Mesenchymal stem cell (in vitro differentiated cells and primary cell): ENCODE measurements around the gene DONSON.

Experiments used
- DNase-seq: peaks from one replicate; pipeline ENCODE4 v3.0.0-alpha.2; 2013
- H2AFZ ChIP-seq: one replicate; pipeline ENCODE4 v1.6.1; 2013; ENCODE audit warnings: low read depth, mild to moderate bottlenecking, control low read depth, inconsistent platforms, low read length, moderate library complexity
- H2AK5ac ChIP-seq: 2 replicates; pipeline ENCODE4 v1.6.1; 2013; ENCODE audit warnings: low read length, moderate library complexity, mild to moderate bottlenecking, inconsistent platforms; ENCODE audit not compliant: severe bottlenecking
- H2BK120ac ChIP-seq: one replicate; pipeline ENCODE4 v1.6.1; 2013; ENCODE audit warnings: low read depth, mild to moderate bottlenecking, inconsistent platforms, low read length, moderate library complexity
- H2BK12ac ChIP-seq, 2 experiments: one replicate each; pipeline ENCODE4 v1.6.1; 2013; ENCODE audit warnings: inconsistent platforms in 2 of 2, low read length in 2 of 2, mild to moderate bottlenecking in 2 of 2, moderate library complexity in 2 of 2, control low read depth in 1 of 2
- H2BK15ac ChIP-seq: one replicate; pipeline ENCODE4 v1.6.1; 2013; ENCODE audit warnings: mild to moderate bottlenecking, low read depth, inconsistent platforms; ENCODE audit not compliant: poor library complexity, severe bottlenecking
- H2BK5ac ChIP-seq: 2 replicates; pipeline ENCODE4 v1.6.1; 2013; ENCODE audit warnings: low read depth, mild to moderate bottlenecking, low read length, control low read depth, inconsistent platforms; ENCODE audit not compliant: poor library complexity, severe bottlenecking
- H3K14ac ChIP-seq, 2 experiments: one replicate each; pipeline ENCODE4 v1.6.1; 2013; ENCODE audit warnings: inconsistent platforms in 2 of 2, low read length in 2 of 2, control low read depth in 1 of 2, mild to moderate bottlenecking in 1 of 2, moderate library complexity in 1 of 2
- H3K18ac ChIP-seq, 2 experiments: one replicate each; pipeline ENCODE4 v1.6.1; 2013; ENCODE audit warnings: inconsistent platforms in 2 of 2, low read length in 2 of 2, control low read depth in 1 of 2, low read depth in 1 of 2, mild to moderate bottlenecking in 1 of 2
- H3K23ac ChIP-seq, 2 experiments: one replicate each; pipeline ENCODE4 v1.6.1; 2013; ENCODE audit warnings: inconsistent platforms in 2 of 2, low read length in 2 of 2, mild to moderate bottlenecking in 2 of 2, moderate library complexity in 2 of 2, control low read depth in 1 of 2
- H3K27ac ChIP-seq: 2 replicates; pipeline ENCODE4 v1.5.1; 2013; ENCODE audit warnings: mild to moderate bottlenecking, moderate library complexity, low read length, control low read depth, inconsistent platforms; ENCODE audit not compliant: poor library complexity, severe bottlenecking
- H3K27me3 ChIP-seq, 2 experiments: 2 replicates each; pipeline versions ENCODE4 v1.6.1 to v1.7.0; 2013; ENCODE audit warnings: low read length in 2 of 2, mild to moderate bottlenecking in 2 of 2, moderate library complexity in 2 of 2, control low read depth in 1 of 2, inconsistent platforms in 1 of 2; ENCODE audit not compliant: control insufficient read depth in 1 of 2, insufficient read depth in 1 of 2
- H3K36me3 ChIP-seq, 2 experiments: 2 replicates each; pipeline versions ENCODE4 v1.6.1 to v1.7.0; 2013; ENCODE audit warnings: low read length in 2 of 2, control low read depth in 1 of 2, inconsistent platforms in 1 of 2, low read depth in 1 of 2, mild to moderate bottlenecking in 1 of 2; ENCODE audit not compliant: insufficient read depth in 2 of 2, control insufficient read depth in 1 of 2
- H3K4ac ChIP-seq, 2 experiments: one replicate each; pipeline ENCODE4 v1.6.1; 2013; ENCODE audit warnings: inconsistent platforms in 2 of 2, low read length in 2 of 2, mild to moderate bottlenecking in 2 of 2, moderate library complexity in 2 of 2, control low read depth in 1 of 2, low read depth in 1 of 2
- H3K4me1 ChIP-seq: 2 replicates; pipeline ENCODE4 v1.6.1; 2013; ENCODE audit warnings: low read depth, low read length, control low read depth; ENCODE audit not compliant: control insufficient read depth, insufficient read depth
- H3K4me2 ChIP-seq: 2 replicates; pipeline ENCODE4 v1.6.1; 2013; ENCODE audit warnings: low read length, mild to moderate bottlenecking, inconsistent platforms; ENCODE audit not compliant: poor library complexity, severe bottlenecking
- H3K4me3 ChIP-seq, 2 experiments: 2 replicates each; pipeline versions ENCODE4 v1.5.1 to v1.7.0; 2013; ENCODE audit warnings: low read length in 2 of 2, mild to moderate bottlenecking in 2 of 2, control low read depth in 1 of 2, low read depth in 1 of 2; ENCODE audit not compliant: insufficient read depth in 1 of 2
- H3K79me1 ChIP-seq: replicated peaks from 2 replicates; pipeline ENCODE4 v1.6.1; 2013; ENCODE audit warnings: mild to moderate bottlenecking, control low read depth, low read length, inconsistent platforms; ENCODE audit not compliant: poor library complexity, severe bottlenecking
- H3K9ac ChIP-seq: 2 replicates; pipeline ENCODE4 v1.7.0; 2013; ENCODE audit warnings: mild to moderate bottlenecking, low read length, moderate library complexity
- H3K9me3 ChIP-seq: 2 replicates; pipeline ENCODE4 v1.7.0; 2013; ENCODE audit warnings: mild to moderate bottlenecking, low read length; ENCODE audit not compliant: control insufficient read depth
- H4K8ac ChIP-seq: one replicate; pipeline ENCODE4 v1.6.1; 2013; ENCODE audit warnings: inconsistent platforms, mild to moderate bottlenecking, low read length, moderate library complexity
- H4K91ac ChIP-seq: one replicate; pipeline ENCODE4 v1.6.1; 2013; ENCODE audit warnings: mild to moderate bottlenecking, low read length, inconsistent platforms
- WGBS: methylation state at CpG from one replicate; pipeline ENCODE4 v1.1.7; 2013; ENCODE audit warnings: mixed read lengths; 5-methylcytosine and 5-hydroxymethylcytosine counted together

Gene DONSON

DNA sequence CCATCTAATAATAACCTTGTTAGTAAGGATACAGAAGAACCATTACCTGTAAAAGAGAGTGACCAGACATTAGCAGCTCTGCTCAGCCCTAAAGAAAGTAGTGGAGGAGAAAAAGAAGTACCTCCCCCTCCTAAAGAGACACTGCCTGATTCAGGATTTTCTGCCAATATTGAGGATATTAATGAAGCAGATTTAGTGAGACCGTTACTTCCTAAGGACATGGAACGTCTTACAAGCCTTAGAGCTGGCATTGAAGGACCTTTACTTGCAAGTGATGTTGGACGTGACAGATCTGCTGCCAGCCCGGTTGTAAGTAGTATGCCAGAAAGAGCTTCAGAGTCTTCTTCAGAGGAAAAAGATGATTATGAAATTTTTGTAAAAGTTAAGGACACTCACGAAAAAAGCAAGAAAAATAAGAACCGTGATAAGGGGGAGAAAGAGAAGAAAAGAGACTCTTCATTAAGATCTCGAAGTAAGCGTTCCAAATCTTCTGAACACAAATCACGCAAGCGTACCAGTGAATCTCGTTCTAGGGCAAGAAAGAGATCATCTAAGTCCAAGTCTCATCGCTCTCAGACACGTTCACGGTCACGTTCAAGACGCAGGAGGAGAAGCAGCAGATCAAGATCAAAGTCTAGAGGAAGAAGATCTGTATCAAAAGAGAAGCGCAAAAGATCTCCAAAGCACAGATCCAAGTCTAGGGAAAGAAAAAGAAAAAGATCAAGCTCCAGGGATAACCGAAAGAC lies 34.1 kb downstream of the DONSON start:
- no peak overlapping the region for H3K9ac ChIP-seq
- WGBS = 97% methylated on average over 18 of the region's 18 CpGs
- no peak overlapping the region for H3K14ac ChIP-seq
- no peaks in the 10 kb centered on the region for H3K9me3 ChIP-seq
- no peaks in the 10 kb centered on the region for H3K27me3 ChIP-seq
- H3K4me3 ChIP-seq = no peak overlapping the region
- H4K8ac ChIP-seq = no peak overlapping the region
- H2BK5ac ChIP-seq = no peak overlapping the region
- H3K36me3 ChIP-seq = peaks cover 56 to 97% of the 10 kb centered on the region in 2 experiments
- no peak overlapping the region for H2BK12ac ChIP-seq
- H4K91ac ChIP-seq = no peak overlapping the region
- no peak for DNase-seq
- no peak overlapping the region for H2BK15ac ChIP-seq
- H3K4ac ChIP-seq = no peak overlapping the region
- H3K4me2 ChIP-seq = no peak overlapping the region
- no peak overlapping the region for H3K23ac ChIP-seq
- H2AFZ ChIP-seq = no peak overlapping the region
- no peak overlapping the region for H2AK5ac ChIP-seq
- no peak overlapping the region for H2BK120ac ChIP-seq
- peaks cover 4% of the 10 kb centered on the region for H3K4me1 ChIP-seq
- no peak overlapping the region for H3K18ac ChIP-seq
- peaks cover 1% of the 10 kb centered on the region for H3K79me1 ChIP-seq
- no peak overlapping the region for H3K27ac ChIP-seq

DNA sequence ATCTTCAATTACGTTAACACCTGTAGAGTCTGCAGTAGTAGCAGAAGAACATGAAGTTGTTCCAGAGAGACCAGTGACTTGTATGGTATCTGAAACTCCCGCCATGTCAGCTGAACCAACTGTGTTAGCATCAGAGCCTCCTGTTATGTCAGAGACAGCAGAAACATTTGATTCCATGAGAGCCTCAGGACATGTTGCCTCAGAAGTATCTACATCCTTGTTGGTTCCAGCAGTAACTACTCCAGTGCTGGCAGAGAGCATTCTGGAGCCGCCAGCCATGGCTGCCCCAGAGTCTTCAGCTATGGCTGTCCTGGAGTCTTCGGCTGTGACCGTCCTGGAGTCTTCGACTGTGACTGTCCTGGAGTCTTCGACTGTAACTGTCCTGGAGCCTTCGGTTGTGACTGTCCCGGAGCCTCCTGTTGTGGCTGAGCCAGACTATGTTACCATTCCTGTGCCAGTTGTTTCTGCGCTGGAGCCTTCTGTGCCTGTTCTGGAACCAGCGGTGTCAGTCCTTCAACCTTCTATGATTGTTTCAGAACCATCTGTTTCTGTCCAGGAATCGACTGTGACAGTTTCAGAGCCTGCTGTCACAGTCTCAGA lies 35.4 kb downstream of the DONSON start:
- Histone ChIP-seq H3K4me3 (no peak overlapping the region), H2BK12ac (no peak overlapping the region), H2BK120ac (no peak overlapping the region), H3K14ac (no peak overlapping the region), H2AK5ac (no peak overlapping the region), H3K4me1 (peaks cover 4% of the 10 kb centered on the region), H2BK5ac (no peak overlapping the region), H3K9ac (no peak overlapping the region), H4K91ac (no peak overlapping the region), H3K9me3 (no peaks in the 10 kb centered on the region), H3K23ac (no peak overlapping the region), H4K8ac (no peak overlapping the region), H3K79me1 (peaks cover 1% of the 10 kb centered on the region), H3K27me3 (no peaks in the 10 kb centered on the region), H2AFZ (no peak overlapping the region), H3K4ac (no peak overlapping the region), H2BK15ac (no peak overlapping the region), H3K18ac (no peak overlapping the region), H3K36me3 (peaks cover 58 to 97% of the 10 kb centered on the region in 2 experiments), H3K4me2 (no peak overlapping the region), H3K27ac (no peak overlapping the region)
- DNase-seq = no peak
- 99% methylated on average over 12 of the region's 12 CpGs for WGBS

DNA sequence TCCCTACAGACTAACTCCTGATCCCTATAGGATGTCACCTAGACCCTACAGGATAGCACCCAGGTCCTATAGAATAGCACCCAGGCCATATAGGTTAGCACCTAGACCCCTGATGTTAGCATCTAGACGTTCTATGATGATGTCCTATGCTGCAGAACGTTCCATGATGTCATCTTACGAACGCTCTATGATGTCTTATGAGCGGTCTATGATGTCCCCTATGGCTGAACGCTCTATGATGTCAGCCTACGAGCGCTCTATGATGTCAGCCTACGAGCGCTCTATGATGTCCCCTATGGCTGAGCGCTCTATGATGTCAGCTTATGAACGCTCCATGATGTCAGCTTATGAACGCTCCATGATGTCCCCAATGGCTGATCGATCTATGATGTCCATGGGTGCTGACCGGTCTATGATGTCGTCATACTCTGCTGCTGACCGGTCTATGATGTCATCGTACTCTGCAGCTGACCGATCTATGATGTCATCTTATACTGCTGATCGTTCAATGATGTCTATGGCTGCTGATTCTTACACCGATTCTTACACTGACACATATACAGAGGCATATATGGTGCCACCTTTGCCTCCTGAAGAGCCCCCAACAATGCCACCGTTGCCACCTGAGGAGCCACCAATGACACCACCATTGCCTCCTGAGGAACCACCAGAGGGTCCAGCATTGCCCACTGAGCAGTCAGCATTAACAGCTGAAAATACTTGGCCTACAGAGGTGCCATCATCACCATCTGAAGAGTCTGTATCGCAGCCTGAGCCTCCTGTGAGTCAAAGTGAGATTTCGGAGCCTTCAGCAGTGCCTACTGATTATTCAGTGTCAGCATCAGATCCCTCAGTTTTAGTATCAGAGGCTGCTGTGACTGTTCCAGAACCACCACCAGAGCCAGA lies 36.1 kb downstream of the DONSON start:
- no peak overlapping the region for H3K18ac ChIP-seq
- H3K14ac ChIP-seq = no peak overlapping the region
- no peak overlapping the region for H4K91ac ChIP-seq
- no peak overlapping the region for H2BK12ac ChIP-seq
- H3K9ac ChIP-seq = no peak overlapping the region
- H3K23ac ChIP-seq = no peak overlapping the region
- H3K36me3 ChIP-seq = peaks cover 54 to 95% of the 10 kb centered on the region in 2 experiments
- no peak overlapping the region for H2BK15ac ChIP-seq
- H2AK5ac ChIP-seq = no peak overlapping the region
- no peak overlapping the region for H2BK120ac ChIP-seq
- peaks cover 4% of the 10 kb centered on the region for H3K4me1 ChIP-seq
- no peak overlapping the region for H3K27ac ChIP-seq
- no peaks in the 10 kb centered on the region for H3K27me3 ChIP-seq
- no peaks in the 10 kb centered on the region for H3K9me3 ChIP-seq
- H3K4ac ChIP-seq = no peak overlapping the region
- no peak overlapping the region for H3K4me2 ChIP-seq
- 98% methylated on average over 24 of the region's 24 CpGs for WGBS
- H3K79me1 ChIP-seq = peaks cover 1% of the 10 kb centered on the region
- no peak overlapping the region for H2AFZ ChIP-seq
- no peak for DNase-seq
- H2BK5ac ChIP-seq = no peak overlapping the region
- H4K8ac ChIP-seq = no peak overlapping the region
- no peak overlapping the region for H3K4me3 ChIP-seq

DNA sequence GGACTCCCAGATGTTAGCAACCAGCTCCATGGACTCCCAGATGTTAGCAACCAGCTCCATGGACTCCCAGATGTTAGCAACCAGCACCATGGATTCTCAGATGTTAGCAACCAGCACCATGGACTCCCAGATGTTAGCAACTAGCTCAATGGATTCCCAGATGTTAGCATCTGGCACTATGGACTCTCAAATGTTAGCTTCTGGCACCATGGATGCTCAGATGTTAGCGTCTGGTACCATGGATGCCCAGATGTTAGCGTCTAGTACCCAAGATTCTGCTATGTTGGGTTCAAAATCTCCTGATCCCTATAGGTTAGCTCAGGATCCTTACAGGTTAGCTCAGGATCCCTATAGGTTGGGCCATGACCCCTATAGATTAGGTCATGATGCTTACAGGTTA lies 36.8 kb downstream of the DONSON start:
- Histone ChIP-seq H3K18ac (no peak overlapping the region), H3K4me3 (no peak overlapping the region), H2BK5ac (no peak overlapping the region), H3K4ac (no peak overlapping the region), H3K4me2 (no peak overlapping the region), H3K79me1 (peaks cover 1% of the 10 kb centered on the region), H3K23ac (no peak overlapping the region), H2BK120ac (no peak overlapping the region), H2AFZ (no peak overlapping the region), H4K8ac (no peak overlapping the region), H3K4me1 (peaks cover 4% of the 10 kb centered on the region), H3K36me3 (peaks cover 54 to 93% of the 10 kb centered on the region in 2 experiments), H3K14ac (no peak overlapping the region), H2BK12ac (no peak overlapping the region), H4K91ac (no peak overlapping the region), H3K9me3 (no peaks in the 10 kb centered on the region), H3K9ac (no peak overlapping the region), H2AK5ac (no peak overlapping the region), H2BK15ac (no peak overlapping the region), H3K27me3 (no peaks in the 10 kb centered on the region), H3K27ac (no peak overlapping the region)
- WGBS = 100% methylated on average over 2 of the region's 2 CpGs
- DNase-seq = no peak
